H54 (cell line): ENCODE data around the gene PLXDC1.

Experiments used
- DNase-seq: peaks from one replicate; pipeline ENCODE4 v3.0.0; 2011; ENCODE audit warnings: low spot score, mixed read lengths; ENCODE audit not compliant: insufficient read length
- FAIRE-seq: peaks from 3 replicates; lab custom pipeline; 2011; peaks lifted over from hg19 to GRCh38; lab: Jason Lieb, UNC
- POLR2A ChIP-seq: IDR thresholded peaks from 2 replicates; pipeline ENCODE4 v1.6.1; 2011; ENCODE audit warnings: low read depth, mild to moderate bottlenecking, low read length

PLXDC1 gene

GRCh38 chr17:39193346-39193745 lies 41.9 kb upstream of the PLXDC1 start:
- no peak for TF ChIP-seq POLR2A
- FAIRE-seq: no peak
- DNase-seq: no peak

- DNase-seq (no peak), FAIRE-seq (no peak)
- no peak for TF ChIP-seq POLR2A
These were observed 41.5 kb upstream of the PLXDC1 start for GRCh38 chr17:39192901-39193300.

GRCh38 chr17:39191750-39192510 lies 40.5 kb upstream of the PLXDC1 start:
- TF ChIP-seq POLR2A: no peak
- DNase-seq: no peak
- FAIRE-seq: no peak

- no peak for TF ChIP-seq POLR2A
- no peak for FAIRE-seq
- DNase-seq: no peak
These were observed 35.9 kb upstream of the PLXDC1 start for GRCh38 chr17:39187152-39187830.

- TF ChIP-seq POLR2A: no peak
- FAIRE-seq: no peak
- DNase-seq: no peak
These were observed 35.1 kb upstream of the PLXDC1 start for GRCh38 chr17:39186481-39187002.

GRCh38 chr17:39183720-39184119 lies 32.3 kb upstream of the PLXDC1 start:
- DNase-seq: no peak
- FAIRE-seq: no peak
- no peak for TF ChIP-seq POLR2A

- no peak for DNase-seq
- no peak for FAIRE-seq
- TF ChIP-seq POLR2A: no peak
These were observed 31.6 kb upstream of the PLXDC1 start for GRCh38 chr17:39183045-39183444.

- DNase-seq: no peak
- TF ChIP-seq POLR2A: no peak
- no peak for FAIRE-seq
These were observed 29.9 kb upstream of the PLXDC1 start for GRCh38 chr17:39181303-39181702.

- FAIRE-seq (no peak), DNase-seq (no peak)
These were observed 27.1 kb upstream of the PLXDC1 start for GRCh38 chr17:39178536-39178935.

GRCh38 chr17:39177256-39177655 lies 25.8 kb upstream of the PLXDC1 start:
- FAIRE-seq (no peak), DNase-seq (no peak)
- no peak for TF ChIP-seq POLR2A

More at GRCh38 chr17:39178536-39178935, 27.1 kb upstream of the PLXDC1 start:
- TF ChIP-seq POLR2A: no peak

GRCh38 chr17:39175695-39176093 lies 24.3 kb upstream of the PLXDC1 start:
- no peak for TF ChIP-seq POLR2A
- no peak for FAIRE-seq
- no peak for DNase-seq

- no peak for DNase-seq
- no peak for FAIRE-seq
- no peak for TF ChIP-seq POLR2A
These were observed 23.7 kb upstream of the PLXDC1 start for GRCh38 chr17:39174920-39175694.

- FAIRE-seq: no peak
- no peak for TF ChIP-seq POLR2A
These were observed 22.3 kb upstream of the PLXDC1 start for GRCh38 chr17:39173526-39174274.

GRCh38 chr17:39173080-39173479 lies 21.6 kb upstream of the PLXDC1 start:
- DNase-seq (no peak), FAIRE-seq (no peak)
- no peak for TF ChIP-seq POLR2A

More at GRCh38 chr17:39173526-39174274, 22.3 kb upstream of the PLXDC1 start:
- DNase-seq: no peak
